HG03108 (cell line): ENCODE results near the gene ZFYVE28.

Experiments used
- ATAC-seq: cut with Tn5 transposase; IDR thresholded peaks from one replicate; pipeline ENCODE4 v1.9.1; 2021; ENCODE audit warnings: moderate library complexity; ENCODE audit not compliant: unreplicated experiment

ZFYVE28 gene

DNA sequence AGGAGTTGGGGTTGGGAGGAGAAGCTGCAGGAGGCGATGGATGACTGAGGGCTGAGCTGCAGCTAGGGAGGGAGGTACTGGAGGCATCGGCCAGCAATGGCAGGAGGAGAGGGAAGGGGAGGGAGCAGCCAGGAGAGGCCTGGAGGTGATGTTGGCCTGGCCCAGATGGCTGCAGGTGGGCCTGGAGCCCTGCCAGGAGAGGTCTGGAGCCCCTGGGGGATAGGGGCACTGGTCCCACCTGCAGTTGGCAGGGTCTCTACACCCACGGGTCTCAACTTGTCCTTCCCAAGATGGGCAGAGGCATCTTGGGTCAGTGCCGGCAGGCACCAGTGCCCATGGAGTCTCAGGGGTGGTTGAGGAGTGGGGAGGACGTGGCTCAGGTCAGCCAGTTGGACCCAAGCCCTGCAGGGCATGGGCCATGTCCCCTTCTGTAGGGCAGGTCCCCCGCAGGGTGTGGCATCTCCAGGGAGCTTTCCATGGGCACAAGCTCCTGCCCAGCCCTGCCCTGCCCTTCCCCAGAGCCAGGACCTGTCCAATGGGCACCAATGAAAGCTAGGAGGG lies 153.9 kb downstream of the ZFYVE28 start:
- no peak for ATAC-seq

DNA sequence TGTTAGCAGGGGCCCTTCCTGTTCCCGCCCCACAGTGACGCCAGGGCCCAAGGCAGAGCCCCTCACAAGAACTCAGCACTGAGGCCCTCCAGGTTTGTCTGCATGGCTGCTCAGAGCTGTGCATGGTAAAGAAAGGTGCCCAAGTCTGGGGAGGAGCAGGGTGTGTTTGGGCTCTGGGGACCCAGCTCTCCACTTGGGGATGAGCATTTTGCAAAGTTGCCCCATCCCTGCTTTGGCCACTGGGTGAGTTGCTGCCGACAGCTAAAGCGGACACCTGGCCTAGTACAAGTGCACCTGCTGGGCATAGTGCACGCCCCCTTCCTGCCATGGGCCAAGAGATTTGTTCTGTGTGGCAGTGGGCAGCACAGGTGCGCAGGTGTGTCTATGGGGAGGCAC lies 154.5 kb downstream of the ZFYVE28 start:
- no peak for ATAC-seq

DNA sequence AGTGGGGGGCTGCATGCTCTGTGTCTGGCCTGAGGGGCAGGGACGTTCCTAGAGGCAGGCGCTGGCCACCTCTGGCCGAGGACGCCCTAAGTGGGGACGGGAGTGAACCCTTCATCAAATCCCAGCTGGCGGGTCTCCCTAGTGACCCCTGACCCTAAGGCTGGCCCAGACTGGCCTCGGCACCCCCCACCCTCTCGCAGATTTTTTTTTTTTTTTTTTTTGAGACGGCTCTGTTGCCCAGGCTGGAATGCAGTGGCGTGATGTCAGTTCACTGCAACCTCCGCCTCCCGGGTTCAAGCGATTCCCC lies 155.5 kb downstream of the ZFYVE28 start:
- no peak for ATAC-seq

DNA sequence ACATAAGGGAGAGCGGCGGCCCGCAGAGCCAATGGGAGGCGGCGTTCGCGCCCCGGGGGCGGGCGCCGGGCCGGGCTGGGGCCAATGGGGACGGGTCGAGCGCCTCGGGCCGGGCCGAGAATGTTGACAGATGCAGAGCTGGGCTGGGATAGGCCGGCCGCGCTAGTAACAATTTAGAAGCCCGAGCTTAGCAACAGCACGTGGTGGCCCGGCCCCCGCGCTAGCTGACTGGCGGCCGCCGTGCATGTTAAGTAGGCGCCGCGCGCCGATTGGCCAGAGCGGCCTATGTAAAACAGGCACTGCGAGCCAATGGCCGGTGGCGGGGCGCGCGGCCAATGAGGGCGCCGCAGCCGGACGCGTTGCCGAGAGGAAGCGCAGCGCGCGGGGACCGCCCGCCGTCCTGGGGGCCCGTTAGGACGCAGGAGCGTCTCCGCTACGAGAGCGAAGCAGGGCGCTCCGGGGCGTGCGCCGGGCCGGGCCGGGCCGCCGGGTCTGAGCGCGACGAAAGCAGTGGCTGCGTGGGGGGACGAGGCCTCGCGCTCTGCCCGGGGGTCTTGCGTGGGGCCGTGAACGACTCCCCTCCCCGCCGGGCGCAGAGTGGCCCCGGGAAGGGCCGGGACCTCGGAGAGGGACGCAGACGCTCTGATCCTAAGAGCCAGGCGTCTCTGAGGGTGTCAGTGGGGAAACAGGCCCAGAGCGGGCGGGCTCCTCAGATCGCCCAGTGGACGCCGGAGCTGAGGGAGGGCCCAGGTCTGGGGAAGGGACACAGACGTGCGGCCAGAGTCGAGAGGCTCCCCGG lies 156.1 kb downstream of the ZFYVE28 start:
- peak; percentile 87 for ATAC-seq

DNA sequence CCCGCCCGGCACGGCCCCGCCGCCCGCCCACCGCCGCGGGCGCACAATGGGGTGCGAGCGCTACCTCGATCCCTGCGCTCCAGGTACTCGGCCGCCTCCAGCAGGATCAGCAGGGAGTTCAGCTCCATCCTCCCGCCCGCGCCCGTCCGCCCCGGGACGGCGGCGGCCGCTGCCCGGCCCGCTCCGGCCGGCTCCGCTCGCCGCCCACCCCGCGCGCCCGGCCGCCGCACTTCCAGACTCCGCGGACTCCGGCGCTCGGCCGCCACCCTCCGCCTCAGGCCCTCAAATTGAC lies 156.6 kb downstream of the ZFYVE28 start, which contains the start of gene MXD4:
Gene MXD4, minus strand, starts transcription at position 257 of the 292 bp plus-strand sequence. Its CDS starts 129 bp downstream, at position 128.
- ATAC-seq: no peak

DNA sequence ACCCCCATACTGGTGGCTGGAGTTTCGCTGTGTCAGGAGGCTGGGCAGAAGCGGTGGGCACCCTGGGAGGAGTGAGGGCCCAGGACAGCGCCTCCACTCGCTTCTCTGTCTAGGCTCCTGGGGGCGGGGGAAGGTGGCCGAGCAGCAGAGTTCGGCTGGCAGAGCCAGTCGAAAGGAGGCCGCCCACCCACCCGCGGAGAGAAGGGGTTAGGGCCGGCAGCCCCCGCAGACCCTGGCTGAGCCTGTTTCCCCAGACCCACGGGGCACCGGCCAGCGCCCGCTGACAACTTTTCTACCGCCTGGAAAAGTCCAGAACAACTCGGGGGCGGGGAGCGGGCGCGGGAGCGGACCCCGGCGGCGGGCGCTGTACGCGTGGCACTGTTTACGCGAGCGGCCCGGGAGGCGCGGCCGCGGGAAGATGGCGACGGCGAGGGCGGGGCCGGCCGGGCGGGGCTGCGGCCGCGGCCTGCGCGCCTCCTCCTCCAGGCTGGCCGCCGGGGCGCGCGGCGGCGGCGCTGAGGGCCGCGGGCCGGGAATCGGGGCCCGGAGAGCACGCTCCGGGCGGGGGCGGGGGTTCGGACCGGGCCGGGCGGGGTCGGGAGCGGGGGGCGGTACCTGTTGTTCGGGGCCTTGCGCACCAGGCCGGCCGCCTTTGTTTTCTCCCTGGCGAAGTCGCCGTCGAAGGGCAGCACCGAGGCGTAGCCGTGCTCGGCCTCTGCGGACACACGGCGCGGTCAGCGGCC lies 157.2 kb downstream of the ZFYVE28 start:
- no peak for ATAC-seq

DNA sequence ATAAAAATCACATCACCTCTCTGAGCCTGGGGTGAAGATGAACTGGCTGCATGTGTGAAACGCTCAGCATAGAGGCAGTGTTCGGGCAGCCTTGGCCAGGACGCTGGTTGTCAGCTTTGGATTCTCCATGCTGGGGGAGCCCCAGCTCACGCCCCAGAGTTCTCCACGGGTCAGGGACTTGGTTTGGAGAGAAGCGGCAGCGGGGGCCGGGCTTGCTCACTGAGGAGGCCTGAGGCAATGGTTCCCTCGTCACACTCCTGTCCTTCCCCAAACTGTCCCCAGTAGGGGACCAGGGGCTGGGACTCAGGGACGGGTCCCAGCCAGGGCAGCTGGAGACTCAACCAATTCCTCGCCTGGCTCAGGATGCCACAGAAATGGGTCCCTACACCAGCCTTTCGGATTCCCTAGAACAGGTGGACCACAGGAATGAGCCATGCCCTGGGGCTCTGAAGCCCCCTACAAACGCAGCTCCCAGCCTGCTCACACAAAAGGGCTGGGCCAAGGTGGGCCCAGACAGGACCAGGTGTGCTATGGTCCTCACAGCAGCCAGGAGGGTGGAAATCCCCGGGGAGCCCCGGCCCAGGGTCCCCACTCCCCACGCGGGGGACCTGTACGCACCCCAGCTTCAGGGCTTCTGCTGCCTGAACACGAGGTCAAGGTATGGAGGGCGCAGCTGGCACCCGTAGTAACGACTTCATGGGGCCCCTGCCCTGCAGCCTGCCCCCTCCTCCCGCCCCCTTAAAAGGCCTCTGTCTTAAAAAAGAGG lies 157.9 kb downstream of the ZFYVE28 start:
- no peak for ATAC-seq

DNA sequence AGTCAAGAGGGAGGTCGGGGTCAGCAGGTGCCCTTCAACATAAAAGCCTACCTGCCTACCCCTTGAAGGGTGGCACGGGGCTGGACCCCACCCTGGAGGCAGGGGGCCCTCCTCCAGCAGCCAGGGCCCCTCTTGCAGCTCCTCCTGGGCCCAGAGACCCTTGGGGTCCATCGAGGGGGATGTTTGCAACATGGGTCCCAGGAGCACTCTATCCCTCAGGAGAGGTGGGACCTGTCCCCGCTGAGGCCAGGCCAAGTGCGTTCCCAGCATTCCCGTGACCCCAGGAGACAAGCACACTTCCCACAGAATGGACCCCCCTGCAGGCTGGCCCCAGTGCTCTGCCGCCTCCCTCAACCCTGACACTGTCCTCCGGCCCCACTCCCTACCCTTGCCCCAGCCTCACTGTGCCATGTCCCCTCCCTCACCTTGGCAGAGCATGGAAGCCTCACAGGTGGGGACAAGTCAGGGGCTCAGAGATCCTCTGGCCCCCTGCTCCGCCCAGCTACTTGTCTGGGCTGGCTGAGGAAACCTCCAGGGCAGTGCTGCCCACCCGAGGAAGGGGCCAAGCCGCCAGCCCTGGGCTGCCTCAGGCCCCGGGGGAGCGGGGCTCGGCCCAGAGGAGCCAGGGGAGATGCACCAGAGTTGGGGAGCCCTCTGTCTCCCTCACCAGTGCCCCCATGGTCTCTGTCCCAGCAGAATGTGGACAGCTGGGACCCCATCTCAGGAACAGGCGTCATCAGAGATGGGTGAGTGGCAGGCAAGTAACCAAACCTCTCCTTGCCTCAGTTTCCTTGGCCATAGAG lies 158.7 kb downstream of the ZFYVE28 start:
- no peak for ATAC-seq

DNA sequence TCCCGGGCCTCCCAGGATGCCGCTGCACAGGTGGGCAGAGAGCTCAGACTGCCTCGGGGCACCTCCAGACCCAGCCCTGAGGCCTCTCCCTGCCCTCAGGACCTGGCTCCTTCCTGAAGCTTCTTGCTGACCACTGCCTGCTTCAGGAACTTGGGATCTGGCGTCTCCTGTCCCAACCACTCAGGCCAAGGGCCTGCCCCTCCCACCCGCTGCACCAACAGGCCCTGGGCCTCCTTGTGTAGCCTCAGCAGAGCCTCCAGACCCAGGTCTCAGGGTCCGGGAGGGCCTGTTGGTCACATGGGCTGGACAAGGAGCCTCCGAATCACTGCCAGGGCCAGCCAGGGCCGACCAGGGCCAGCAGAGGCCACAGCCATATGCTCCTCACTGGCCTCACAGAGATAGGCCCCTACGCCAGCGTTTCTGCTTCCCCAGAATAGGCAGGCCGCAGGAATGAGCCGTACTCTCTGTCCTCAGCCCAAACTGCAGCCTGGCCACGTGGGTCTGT lies 159.4 kb downstream of the ZFYVE28 start:
- no peak for ATAC-seq

DNA sequence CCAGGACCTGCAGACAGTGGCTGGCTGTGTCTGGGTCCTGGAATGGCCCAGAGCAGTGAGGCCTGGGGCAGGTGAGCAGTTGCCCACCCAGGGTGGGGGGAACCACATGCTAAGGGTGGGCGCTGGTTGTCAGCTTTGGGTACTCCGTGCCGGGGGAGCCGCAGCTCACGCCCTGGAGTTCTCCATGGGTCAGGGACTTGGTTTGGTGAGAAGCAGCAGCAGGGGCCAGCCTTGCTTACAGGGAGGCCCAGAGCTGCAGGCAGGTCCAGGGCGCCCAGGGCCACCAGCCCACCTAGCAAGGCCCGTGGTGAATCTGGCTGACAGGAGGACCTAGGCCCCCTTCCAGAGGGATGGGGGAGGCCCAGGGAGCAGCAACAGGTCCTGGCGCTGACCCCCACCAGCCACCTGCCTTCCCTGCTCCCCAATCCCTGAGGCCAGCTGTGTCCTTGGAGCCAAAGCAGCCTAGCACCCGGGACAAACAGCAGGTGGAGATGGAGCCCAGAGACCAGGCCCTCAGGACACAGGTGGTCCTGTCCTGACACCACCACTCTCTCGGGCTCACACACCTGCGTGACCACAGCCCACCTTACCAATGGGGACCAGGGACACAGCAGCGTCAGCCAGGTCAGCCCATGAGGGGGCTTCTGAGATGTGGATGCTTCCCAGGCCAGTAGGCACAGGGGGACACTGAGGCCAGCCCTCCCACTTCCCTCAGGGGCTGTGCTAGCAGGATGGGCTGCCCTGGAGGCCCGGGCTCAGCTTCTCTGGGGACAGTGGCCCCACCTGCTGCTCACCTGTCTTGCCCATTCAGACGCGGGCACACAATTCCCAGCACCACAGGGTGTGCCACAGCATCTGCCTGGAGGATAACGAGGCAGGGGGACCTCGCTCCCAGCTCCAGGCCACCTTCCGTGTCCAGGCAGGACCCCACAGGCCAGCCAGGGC lies 160.1 kb downstream of the ZFYVE28 start:
- no peak for ATAC-seq

DNA sequence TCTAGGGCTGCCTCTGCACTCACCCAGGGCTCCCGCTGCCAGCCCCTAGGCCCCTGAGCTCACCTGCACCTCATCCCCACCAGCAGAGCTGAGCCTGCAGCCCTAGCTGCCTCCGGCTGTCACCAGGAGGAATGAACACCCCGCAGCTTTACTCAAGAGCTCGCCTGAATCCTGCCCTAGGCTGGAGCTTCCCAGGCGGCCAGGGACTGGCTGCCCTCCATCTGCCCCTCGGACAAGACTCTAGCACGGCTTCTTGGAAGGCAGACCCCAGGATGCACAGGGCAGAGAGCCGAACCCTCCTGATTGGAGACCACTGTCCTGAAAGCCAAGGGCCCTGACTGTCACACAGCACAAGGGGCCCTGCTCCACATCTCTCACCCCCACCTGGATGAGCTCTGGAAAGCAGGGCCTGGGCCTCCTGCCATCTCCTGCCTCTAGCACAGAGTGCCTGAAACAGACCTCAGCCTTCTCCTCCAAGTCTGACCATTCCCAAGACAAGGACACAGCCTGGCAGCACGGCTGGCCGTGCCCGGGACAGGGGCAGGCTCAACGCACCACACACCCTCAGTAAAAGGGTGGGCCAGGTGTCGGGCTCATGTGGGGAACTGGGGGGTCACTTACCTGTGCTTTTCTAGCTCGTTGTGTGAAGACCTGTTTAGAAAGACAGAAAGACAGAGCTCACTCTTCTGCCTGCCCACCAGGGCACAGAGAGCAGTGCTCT lies 160.9 kb downstream of the ZFYVE28 start:
- ATAC-seq: no peak

DNA sequence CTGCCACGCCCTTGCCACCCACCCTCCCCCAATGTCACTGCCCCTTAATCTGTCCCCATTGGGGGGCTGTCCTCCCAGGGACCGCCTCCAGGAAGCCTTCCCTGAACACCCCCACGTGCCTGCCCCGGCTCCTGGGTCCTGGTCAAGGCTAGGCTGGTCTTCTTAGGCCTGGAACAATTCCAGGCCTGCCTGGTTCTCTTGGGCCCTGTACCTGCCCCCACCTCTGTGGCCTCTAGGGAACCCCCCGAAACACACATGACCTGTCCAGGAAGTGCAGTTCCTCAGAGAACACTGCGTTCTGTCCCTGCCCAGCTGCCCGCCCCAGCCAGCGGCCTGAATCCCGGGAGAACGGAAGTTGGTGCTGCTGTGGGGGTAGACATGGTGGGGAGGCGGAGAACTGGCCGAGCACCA lies 161.7 kb downstream of the ZFYVE28 start:
- ATAC-seq: no peak

DNA sequence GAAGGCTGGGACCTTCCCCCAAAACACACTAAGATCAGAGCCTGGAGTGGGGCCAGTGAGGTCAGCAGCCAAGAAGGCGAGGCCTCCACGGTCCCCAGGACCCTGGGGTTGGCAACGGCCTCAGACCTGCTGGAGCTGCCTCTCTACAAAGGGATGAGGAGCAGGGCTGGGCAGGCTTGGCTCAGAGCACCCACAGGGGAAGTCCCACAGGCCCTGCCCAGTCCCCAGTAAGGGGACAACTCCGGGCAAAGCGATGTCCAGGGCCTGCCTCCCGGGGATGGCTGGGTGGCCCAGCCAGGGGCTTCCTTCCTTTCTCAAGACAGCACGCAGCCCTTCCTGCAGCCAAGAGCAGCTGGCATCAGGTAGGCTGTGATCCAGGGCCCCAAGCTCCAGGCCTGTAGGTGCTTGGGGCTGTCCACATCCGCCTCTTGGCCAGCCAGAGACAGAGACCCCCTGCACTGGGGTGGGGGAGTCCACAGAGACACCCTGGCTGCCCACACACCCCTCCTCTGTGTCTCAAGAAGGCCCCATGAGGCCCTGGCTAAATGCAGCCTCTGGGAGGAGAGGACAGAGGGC lies 162.2 kb downstream of the ZFYVE28 start:
- no peak for ATAC-seq

DNA sequence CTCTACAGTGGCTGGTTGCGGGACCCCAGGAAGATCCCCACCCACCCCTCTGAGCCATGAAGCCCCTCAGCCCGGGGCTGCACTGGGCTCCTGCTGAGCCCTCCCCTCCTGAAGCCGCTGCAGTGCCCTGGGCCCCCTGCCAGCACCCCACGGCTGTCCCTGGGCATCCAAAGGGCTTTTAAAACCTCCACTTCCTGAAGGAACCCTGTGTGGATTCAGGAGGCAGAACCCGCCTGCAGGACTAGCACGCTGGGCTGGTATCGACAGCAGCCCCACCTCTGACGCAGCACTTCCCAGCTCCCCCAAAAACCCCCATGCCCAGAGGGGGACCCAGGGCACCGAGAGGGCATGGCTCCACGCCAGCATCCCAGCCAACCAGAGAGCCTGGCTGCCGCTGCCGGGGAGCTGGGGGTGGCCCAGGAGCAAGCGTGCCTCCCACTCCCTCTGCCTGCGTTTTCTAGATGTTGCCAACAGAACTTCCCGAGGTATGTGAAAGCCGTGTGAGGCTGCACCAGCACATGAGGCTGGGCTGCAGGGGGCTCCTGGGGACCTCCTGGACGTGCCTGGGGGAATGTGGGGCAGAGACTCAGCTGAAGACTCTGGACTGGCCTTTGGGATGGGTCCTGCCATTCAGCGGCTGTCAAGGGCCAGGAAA lies 162.8 kb downstream of the ZFYVE28 start:
- ATAC-seq: no peak

DNA sequence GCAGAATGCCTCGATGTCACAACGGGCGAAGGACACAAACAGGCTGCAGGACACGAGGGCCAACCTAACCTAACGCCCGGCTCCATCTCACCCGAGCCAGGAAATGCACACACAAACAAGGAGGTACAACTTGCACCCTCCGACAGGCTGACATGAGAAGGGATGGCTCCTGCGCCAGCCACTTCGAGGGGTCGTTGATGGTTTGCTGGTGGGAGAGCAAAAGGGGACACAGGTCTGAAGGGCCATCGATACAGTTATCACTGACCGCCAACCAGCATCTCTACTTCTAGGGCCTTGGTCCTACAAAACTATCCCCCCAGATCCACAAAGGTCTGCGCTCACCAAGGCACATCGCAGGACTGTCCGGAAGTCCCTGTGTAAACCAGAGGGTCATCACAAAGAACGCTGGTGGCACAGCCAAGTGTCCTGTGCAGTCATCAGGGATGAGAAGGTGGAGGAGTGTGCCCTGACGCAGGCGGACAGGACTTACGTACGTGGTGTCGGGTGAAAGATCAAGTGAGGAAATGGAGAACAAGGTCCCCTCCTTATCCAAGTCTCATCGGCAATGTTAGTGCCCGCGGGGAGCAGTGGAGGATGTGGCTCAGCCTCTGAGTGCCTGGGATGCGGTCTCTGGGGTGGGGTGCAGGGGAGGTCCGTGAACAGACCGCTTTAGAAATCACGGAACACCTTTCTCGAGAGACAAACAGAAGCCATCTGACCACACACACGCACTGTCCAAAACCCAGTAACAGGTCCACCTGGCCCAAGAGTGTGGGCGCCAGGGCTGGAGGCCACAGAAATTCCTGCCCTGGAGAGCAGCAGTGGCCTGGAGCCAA lies 163.6 kb downstream of the ZFYVE28 start:
- no peak for ATAC-seq

DNA sequence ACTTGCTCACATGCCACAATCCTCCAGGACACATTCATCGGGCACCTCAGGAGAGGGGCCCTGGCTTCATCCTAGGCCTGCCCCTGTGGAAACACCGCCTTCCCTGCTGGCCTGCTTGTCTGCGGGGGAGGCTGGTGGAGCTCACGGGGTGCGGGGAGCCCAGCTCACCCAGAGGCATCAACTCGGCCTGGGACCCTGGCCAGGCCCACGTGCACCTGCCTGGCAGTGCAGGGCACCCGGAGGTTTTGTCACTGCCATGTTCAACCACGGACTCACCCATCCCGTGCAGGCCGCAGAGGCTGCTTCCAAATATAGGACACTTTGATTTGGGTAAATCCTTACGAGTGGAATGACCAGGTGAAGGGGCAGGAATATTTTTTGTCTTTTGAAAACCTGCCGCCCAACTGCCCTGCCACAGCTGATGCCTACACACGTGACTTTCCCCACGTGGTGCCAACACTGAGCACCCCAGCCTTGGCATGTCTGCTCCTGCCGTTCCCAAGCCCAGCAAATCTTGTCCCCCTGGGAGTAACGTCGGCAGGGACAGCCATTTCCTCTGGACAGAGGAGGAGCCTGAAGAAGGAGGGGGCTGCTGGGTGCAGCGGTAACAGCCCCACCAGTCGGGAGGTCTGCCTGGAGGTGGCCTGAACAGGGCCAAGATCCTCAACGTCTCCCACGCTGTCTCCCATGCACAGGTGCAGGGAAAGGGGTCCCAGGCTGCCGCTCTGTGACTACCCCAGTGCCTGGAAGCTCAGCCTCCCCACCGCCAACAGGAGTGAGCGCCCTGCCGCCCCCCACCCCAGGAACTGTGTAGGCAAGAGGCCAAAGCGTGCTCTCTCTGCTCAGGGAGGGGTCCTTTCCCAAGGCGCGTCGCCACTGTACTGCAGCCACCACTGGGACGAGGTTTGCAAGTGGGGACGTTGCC lies 165.0 kb downstream of the ZFYVE28 start:
- no peak for ATAC-seq
